ENCODE measurements around the gene PTPRN2. TPM values are rescaled to one million over a fixed set of nuclear protein-coding genes. Genes with fewer than 3 reads are reported as not detected.

PTPRN2 gene
- total and polyA plus RNA-seq, 8 donors: 12.2 to 49.2 (median 31.8) TPM

DNA sequence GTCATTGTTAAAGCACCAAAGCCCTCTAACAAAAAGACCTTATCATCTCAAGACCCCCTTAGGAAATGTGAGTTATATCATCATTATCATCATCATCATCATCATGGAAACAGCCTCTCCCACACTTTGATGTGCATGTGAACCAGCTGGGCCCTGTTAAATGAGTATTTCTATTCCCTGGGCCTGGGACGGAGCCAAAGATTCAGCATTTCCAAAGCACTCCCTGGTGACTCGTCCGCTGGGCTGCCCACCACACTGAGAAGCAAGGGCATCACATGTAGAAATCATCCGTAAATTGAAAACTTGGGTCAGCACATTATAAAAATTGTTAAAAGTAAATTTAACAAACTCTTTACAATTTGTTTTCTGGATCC is 88.6 kb downstream of the PTPRN2 start:
- ATAC-seq: no peak
- Histone ChIP-seq H3K4me3 (no peak overlapping the region), H3K4me1 (peaks cover 0 to 3% (median 0%) of the 10 kb centered on the region in 3 donors), H3K27ac (no peak overlapping the region), H3K36me3 (no peaks in the 10 kb centered on the region), H3K27me3 (no peaks in the 10 kb centered on the region), H3K9me3 (no peaks in the 10 kb centered on the region)
- TF ChIP-seq, protein P1, sequence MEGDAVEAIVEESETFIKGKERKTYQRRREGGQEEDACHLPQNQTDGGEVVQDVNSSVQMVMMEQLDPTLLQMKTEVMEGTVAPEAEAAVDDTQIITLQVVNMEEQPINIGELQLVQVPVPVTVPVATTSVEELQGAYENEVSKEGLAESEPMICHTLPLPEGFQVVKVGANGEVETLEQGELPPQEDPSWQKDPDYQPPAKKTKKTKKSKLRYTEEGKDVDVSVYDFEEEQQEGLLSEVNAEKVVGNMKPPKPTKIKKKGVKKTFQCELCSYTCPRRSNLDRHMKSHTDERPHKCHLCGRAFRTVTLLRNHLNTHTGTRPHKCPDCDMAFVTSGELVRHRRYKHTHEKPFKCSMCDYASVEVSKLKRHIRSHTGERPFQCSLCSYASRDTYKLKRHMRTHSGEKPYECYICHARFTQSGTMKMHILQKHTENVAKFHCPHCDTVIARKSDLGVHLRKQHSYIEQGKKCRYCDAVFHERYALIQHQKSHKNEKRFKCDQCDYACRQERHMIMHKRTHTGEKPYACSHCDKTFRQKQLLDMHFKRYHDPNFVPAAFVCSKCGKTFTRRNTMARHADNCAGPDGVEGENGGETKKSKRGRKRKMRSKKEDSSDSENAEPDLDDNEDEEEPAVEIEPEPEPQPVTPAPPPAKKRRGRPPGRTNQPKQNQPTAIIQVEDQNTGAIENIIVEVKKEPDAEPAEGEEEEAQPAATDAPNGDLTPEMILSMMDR (IDR thresholded peaks at IDR 0.05): no peak
- WGBS, 2 donors: 90 to 92% methylated on average over 4 of the region's 4 CpGs
- no peak for DNase-seq
- intact Hi-C loops (cut with DNase I): no loop called here
- no peak for FAIRE-seq

DNA sequence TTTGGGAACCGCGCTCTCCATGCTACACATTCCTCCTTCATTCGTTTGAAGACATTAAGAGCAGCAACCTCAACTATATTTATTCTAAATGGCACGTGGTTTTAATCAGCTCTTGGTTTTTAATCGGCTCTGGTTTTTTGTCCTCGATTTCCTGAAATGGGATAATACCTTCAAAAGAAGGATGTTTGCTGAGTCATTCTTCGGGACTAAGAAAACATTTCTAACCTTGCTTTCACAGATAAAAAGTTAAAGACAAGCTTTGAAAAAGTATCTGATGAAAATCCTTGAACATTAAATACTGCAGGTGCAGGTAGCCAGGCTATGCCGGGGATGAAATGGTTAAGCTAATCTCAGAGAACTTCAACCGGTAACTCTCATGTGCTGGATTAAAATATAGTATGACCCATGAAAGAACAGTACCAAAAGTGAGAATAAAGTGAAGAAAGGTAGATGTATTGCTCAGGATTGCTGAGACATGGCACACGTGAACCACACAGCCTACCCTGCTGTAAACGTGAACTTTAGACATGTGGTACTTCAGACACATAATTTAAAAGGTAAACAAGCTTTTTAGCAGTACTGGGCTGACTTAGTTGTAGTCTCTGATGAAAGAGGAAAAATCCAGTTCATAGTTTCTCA is 89.1 kb downstream of the PTPRN2 start:
- FAIRE-seq: no peak
- intact Hi-C loops (cut with DNase I): no loop called here
- Histone ChIP-seq H3K4me3 (no peak overlapping the region), H3K27ac (no peak overlapping the region), H3K36me3 (no peaks in the 10 kb centered on the region), H3K9me3 (no peaks in the 10 kb centered on the region), H3K4me1 (peaks cover 0 to 3% (median 0%) of the 10 kb centered on the region in 3 donors), H3K27me3 (no peaks in the 10 kb centered on the region)
- no peak for DNase-seq
- no peak for ATAC-seq
- TF ChIP-seq, protein P1 (IDR thresholded peaks at IDR 0.05): no peak
- WGBS, 2 donors: 37 to 38% methylated on average over 11 of the region's 11 CpGs

DNA sequence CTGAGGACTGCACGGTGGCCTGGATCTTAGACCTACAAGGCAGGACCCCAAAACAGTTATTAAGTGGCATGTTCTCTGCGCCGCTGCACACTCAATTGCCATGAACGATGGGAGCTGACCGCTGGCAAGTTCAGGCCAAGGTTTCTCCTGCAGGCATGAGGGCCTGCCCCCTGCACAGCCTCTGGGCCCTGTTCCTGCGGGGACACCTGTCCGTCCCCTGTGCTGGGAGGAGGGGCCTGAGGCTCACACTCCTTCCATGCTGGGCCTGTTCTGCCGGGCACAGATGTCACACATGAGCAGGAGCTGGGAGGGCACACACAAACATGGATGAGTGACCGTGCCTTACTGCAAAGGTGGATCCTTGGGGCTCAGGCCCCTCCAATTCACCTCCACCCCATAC is 90.0 kb downstream of the PTPRN2 start:
- 83% methylated on average over 9 of the region's 9 CpGs for WGBS, 2 donors
- H3K4me3 ChIP-seq: no peak overlapping the region
- no peaks in the 10 kb centered on the region for H3K27me3 ChIP-seq
- no peaks in the 10 kb centered on the region for H3K36me3 ChIP-seq
- TF ChIP-seq, protein P1 (IDR thresholded peaks at IDR 0.05): no peak
- intact Hi-C loops (cut with DNase I): no loop called here
- ATAC-seq (peak in 1 of 4 donors; percentile 33), DNase-seq (no peak), FAIRE-seq (no peak)
- no peaks in the 10 kb centered on the region for H3K9me3 ChIP-seq
- no peak overlapping the region for H3K27ac ChIP-seq
- H3K4me1 ChIP-seq: peaks cover 0 to 3% (median 0%) of the 10 kb centered on the region in 3 donors

DNA sequence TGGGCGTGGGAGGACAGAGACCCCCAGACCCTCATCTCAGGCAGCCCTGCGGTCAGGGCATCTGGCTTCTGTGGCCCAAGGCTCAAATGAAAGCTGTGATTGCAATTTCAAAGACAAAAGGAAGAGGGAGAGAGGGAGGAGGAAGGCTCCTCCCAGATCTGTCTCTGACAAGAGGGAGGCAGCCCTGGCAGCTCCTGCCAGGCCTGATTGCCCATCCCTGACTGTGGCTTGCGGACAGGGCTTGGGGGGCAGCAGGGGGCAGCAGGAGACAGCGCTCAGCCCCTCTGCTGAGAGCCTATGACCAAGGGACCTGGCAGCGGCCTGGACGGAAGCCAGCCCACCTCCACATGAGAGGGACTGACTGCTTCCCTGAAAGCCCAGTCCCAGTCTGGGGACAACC is 91.8 kb downstream of the PTPRN2 start:
- H3K4me1 ChIP-seq: peaks cover 0 to 3% (median 0%) of the 10 kb centered on the region in 3 donors
- DNase-seq (peak in 2 of 6 donors; percentile 37 to 77), ATAC-seq (peak in 3 of 4 donors; percentile 49), FAIRE-seq (no peak)
- H3K9me3 ChIP-seq: no peaks in the 10 kb centered on the region
- intact Hi-C loops (cut with DNase I): no loop called here
- 49 to 55% methylated on average over 6 of the region's 6 CpGs for WGBS, 2 donors
- no peak overlapping the region for H3K4me3 ChIP-seq
- no peaks in the 10 kb centered on the region for H3K27me3 ChIP-seq
- no peak overlapping the region for H3K27ac ChIP-seq
- H3K36me3 ChIP-seq: no peaks in the 10 kb centered on the region
- TF ChIP-seq, protein P1 (IDR thresholded peaks at IDR 0.05): no peak

DNA sequence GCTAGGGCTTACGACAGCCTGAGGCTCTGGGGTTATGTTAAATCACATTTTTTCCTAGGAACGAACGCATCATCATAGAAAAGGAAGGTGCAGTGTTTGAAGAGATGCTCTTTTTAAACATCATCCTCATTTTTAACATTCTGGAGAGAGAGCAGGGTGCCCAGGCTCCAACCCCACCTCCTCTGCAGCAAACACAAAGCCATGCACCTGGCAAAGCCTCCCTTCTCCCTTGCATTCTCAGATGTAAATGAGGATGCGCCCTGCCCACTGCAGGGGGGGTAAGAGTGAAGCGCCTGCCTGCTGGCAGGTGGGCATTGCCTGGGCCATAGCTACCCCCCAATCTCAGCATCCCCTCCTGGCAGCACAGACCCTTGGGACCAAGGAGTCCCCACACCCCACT is 92.4 kb downstream of the PTPRN2 start:
- Histone ChIP-seq H3K27ac (no peak overlapping the region), H3K4me3 (no peak overlapping the region), H3K4me1 (peaks cover 0 to 3% (median 0%) of the 10 kb centered on the region in 3 donors), H3K36me3 (no peaks in the 10 kb centered on the region), H3K27me3 (no peaks in the 10 kb centered on the region), H3K9me3 (no peaks in the 10 kb centered on the region)
- 72 to 74% methylated on average over 5 of the region's 5 CpGs for WGBS, 2 donors
- ATAC-seq (no peak), FAIRE-seq (no peak), DNase-seq (no peak)
- TF ChIP-seq, protein P1 (IDR thresholded peaks at IDR 0.05): no peak
- intact Hi-C loops (cut with DNase I): no loop called here
